HG03103 (cell line): ENCODE data around the gene BMPR1A.
"Not testable (repeated sequence)": the region's sequence is repeated elsewhere in the genome, so short reads cannot be mapped to it uniquely, and the experiment has no call there.

Experiments used
- ATAC-seq: cut with Tn5 transposase; IDR thresholded peaks from one replicate; pipeline ENCODE4 v1.9.1; 2021; ENCODE audit warnings: low read depth; ENCODE audit not compliant: unreplicated experiment

BMPR1A gene

DNA sequence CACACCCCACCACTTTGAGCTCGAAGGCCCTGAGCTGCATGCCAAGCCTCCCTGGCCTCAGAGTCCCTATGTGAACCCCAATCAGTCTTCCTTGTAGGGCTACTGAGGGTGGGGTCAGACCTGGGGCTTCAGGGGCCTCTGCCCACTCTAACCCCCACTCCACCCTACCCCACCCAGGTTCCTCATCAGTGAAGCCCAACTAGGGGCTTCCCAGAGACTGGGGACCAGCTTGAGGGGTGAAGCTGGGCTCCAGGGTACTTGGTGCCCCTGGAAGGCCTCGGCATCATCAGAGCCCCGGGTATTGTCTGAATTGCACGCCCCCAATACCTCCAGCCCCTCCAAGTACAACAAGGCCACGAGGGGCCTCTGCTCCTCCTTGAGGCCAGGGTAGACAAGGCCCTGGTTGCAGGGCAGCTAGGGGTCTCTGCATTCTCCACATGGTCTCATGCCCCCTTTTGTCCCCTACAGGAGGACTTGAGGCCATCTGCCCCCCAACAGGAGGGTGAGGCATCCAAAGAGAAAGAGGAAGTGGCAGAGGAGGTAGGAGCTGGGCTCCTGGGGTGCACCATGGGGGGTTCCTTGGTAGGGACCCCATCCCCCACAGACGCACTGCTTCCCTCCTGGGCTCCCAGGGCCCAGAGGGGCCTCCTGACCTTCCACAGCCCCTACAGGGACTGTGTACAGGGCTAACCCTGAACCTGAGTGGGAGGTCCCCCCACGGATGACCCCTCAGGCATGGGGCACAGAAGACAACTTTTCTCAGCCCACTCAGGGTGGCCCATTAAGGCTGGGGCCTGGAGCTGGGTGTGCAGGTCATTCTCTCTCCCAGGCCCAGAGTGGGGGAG is 205.9 kb downstream of the BMPR1A start:
- no peak for ATAC-seq

GRCh38 chr10:86962981-86963310 is 206.5 kb downstream of the BMPR1A start:
- ATAC-seq, result no peak

GRCh38 chr10:86963341-86963919 is 207.0 kb downstream of the BMPR1A start:
- ATAC-seq, result no peak

DNA sequence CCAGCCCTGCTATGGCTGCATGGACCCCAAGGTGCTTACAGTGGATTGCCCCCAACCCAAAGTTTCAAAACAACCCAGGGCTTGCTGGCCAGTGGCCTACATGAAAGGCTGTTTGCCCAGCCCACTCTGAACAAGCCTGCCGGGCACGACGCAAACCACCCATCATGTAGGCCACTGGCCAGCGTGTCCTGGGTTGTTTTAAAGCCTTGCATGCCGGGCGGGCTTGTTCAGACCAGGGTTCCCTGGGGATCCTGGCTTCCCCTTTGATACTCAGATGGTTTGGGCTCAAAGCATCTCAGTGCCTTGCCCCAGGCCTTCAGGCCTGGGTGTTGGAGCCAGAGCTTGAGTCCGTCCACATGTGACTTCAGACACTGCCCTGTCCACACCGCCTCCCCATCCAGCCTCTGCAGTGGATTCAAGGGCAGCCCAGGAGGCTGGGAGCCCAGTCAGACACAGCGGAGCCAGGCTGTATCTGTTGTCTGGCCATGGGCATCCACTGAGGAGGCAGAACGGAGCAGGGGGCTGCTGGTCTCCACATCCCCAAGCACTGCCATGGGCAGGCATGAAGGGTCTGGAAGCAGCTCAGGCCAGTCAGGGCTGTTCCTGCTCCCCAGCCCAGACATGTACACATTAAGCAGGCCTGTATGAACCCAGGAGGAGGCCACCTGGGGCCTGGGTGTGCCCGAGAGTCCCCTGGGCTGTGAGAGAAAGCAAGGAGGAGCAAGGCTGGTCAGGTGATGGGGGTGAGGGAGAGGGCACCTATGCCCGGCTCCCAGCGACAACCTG is 207.8 kb downstream of the BMPR1A start:
- ATAC-seq, result no peak

DNA sequence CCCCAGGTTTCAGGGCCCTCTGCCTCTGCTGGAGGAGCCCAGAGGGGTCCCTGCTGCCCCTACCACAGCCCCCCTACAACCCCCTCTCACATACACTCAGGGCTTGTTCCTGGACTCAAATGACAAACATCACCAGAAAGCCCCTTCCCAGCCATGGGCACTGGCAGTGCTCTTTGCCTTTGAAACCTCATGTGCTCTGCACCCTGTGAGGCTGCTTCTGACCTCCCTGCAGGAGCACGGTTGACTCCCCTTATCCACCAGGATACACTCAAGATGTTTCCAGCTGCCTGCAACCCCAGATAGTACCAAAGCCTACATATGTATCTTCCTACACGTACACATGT is 208.4 kb downstream of the BMPR1A start:
- ATAC-seq, result no peak

GRCh38 chr10:86965986-86966654 is 209.7 kb downstream of the BMPR1A start:
- ATAC-seq, result no peak

- ATAC-seq, result no peak
Observed at GRCh38 chr10:86967481-86967941, 211.1 kb downstream of the BMPR1A start.

DNA sequence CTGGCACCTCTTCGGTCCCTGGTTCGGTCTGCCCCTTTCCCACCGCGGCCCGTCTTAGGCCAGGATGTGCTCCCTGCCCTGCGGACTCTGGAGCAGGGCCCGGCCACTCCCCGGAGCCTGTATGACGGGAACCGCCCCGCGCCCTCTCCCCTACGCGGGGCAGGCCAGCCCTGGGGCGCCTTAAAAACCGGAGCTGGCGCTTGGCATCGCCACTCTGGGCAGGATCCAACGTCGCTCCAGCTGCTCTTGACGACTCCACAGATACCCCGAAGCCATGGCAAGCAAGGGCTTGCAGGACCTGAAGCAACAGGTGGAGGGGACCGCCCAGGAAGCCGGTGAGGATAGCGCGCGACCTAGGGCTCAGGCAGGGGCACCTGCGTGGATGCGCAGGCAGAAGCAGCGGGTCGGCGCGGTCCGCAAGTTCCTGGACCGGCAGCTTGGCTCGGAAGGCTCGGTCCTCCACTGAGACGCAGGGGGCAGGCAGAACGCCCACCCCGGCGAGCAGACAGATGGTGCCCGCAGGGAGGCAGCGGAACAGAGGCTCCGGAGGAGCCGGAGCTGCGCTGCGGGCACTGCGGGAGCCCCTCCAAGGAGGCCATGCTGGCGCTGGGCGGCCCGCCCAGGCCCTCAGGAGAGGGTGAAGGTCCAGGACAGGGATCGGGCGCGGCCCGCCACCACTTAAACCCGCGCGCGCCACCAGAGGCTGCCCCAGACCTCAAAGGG is 212.0 kb downstream of the BMPR1A start, which contains the start of gene ADIRF:
Gene ADIRF, plus strand, starts transcription at position 212 of the 723 bp plus-strand sequence. Its CDS starts 63 bp downstream, at position 275.
- no peak for ATAC-seq

- no peak for ATAC-seq
Observed at GRCh38 chr10:86968994-86969355, 212.6 kb downstream of the BMPR1A start.

- no peak for ATAC-seq
Observed at GRCh38 chr10:86969421-86970041, 213.1 kb downstream of the BMPR1A start.

DNA sequence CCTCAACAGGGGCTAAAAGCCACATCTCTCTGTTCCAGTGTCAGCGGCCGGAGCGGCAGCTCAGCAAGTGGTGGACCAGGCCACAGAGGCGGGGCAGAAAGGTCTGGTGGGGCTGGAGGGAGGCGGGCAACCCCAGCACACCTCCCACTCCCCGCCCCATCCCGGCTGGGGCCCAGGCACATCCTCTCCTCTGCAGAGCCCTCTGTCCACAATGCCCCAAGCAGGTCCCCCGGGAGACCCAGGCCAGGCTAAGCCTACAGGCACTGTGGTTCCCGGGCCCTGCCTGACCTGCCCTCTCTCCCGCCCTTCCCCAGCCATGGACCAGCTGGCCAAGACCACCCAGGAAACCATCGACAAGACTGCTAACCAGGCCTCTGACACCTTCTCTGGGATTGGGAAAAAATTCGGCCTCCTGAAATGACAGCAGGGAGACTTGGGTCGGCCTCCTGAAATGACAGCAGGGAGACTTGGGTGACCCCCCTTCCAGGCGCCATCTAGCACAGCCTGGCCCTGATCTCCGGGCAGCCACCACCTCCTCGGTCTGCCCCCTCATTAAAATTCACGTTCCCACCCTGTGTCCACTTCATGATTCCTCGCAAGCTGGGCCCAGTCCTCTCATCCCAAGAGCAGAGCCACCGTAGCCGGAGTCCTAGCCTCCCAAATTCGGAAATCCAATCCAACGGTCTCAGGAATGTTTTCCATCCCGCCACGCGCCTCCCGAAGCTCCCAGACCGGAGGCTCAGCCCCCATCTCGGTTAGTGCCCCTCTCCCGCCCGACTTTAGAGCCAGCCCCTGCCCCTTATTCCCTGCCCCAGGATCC is 214.0 kb downstream of the BMPR1A start:
- ATAC-seq, result no peak

- no peak for ATAC-seq
Observed at GRCh38 chr10:86970982-86971231, 214.5 kb downstream of the BMPR1A start.

DNA sequence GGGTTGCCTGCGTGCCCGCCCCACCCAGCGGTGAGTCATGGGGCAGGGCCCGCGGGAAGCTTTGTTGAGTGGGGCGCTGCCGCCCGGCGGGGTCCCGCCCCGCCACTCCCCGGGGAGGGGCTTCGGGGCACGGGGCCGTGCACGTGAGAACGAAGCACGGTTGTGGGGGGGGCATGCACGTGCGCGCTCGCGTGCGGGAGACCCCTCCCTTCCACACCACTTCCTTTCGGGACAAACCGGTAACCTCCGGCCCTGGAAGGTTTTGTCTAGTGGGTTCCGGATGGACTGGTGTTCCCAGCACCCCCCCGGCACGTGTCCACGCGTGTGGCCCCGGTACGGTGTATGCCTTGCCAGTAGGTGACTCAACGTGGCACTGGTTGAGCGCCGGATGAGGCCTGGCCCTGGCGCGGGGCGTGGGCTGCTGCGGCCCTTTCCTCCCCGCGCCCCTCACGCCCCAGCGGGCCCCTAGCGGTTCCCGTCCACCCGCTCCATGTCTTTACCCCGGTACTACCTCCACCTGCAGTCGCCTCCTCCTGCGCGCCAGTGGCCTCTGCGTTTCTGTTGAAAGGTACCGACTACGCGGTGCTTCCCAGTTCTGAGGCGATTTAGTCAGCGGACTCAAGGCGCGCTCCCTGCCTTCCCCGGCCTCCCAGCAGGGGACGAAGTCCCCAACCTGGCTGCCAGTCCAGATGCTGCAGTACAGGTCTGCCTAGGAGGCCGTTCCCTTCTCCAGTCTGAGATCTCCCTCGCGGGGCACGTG is 215.0 kb downstream of the BMPR1A start:
- ATAC-seq, result peak; percentile 51

DNA sequence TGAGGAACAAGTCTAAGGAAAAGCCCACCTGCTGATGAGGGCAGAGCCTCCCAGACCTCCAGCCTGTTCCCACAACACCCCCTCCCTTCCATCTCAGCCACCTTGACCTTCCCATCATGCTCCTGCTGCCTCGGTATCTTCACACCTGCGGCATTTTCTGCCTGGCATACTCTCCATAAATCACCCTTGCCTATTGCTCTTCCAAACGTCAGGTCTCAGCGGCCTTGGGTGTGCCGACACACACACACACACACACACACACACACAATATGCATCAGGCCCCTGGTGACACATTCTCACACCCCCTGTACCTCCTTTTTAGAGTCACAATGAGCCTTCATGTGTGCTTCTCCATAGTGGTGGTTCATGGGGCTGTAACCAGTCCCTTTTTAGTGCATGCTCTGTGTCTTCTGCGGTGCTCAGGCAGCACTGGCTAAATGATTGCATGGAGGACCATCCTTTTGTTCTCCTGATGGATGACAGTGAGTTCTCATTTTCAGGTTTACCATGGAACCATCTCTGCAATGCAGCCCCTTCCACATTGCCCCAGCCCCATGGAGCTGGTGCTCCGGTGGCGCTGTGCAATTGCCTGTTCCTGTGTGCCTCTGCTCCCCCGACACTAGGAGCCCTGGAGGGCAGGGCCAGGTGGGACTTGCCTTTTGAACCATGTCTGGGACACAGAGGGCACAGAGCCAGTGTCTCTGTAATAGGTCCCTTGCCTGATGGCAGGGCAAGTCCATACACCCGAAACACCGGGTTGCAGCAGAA is 216.4 kb downstream of the BMPR1A start:
- no peak for ATAC-seq

DNA sequence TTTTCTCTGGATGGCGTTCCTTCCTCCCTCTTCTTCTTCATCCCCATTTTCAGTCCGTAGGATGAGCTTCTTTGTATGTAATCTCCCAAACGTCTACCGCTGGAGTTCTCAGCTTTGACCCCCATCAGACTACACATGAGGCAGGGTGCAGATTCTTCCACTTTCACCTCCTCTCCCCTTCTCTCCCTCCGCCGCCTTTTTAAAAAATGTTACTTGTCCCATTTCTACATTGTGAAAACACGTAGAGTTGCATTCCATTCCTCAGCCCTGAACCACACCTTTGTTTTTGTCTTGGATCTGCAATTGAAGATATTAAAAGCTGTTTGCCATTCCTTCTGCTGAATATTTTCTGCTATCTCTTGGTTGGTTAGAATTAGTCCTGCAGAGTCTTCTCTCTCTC is 218.1 kb downstream of the BMPR1A start:
- no peak for ATAC-seq

DNA sequence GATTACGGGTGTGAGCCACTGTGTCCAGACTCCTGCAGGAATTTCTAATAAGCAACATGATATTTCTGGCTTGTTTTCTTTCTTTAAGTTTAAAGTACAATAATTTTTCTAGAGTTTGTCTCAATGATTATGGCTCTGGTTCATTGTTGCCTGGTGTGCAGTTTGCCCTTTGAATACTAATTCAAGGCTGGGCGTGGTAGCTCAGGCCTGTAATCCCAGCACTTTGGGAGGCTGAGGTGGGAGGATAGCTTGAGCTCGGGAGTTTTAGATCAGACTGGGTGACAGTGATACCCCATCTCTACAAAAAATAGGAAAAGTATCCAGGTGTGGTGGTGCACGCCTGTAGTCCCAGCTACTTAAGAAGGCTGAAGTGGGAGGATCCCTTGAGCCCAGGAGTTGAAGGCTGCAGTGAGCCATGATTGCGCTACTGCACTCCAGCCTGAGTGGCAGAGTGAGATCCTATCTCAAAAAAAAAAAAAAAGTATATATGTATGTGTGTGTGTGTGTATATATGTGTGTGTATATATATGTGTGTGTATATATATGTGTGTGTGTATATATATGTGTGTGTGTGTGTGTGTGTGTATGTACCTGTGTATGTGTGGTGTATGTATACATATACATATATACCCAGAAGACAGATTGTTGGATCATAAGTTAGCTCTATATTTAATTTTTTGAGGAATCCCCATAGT is 220.1 kb downstream of the BMPR1A start:
- ATAC-seq, result no peak

- ATAC-seq, result not testable (repeated sequence)
Observed at GRCh38 chr10:86978457-86978856, 222.0 kb downstream of the BMPR1A start.
